HG02870 (cell line): ENCODE measurements around the gene FRAS1.

Experiments
- ATAC-seq: cut with Tn5 transposase; IDR thresholded peaks from one replicate; pipeline ENCODE4 v1.9.1; 2021; ENCODE audit warnings: mild to moderate bottlenecking, moderate library complexity; ENCODE audit not compliant: unreplicated experiment

The FRAS1 gene

DNA sequence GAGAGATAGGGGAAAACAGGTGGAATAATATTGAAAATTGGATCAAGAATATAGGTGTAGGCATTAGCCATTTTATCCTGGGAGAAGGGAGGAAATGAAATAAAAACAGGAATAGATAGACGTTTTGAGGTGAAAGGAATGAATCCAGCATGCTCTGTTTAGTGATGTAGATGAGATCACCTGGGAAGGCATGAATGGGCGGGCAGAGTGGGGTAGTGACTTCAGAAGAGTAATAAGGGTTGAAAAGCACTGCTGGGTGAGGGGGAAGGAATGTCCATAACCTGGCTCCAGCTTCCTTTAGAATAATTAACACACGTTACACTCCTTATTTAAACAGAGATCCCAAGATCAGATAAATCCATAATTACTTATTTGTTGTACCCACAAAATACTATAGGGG, 303.3 kb downstream of the FRAS1 start:
- no peak for ATAC-seq

GRCh38 chr4:78361621-78362120, 304.5 kb downstream of the FRAS1 start:
- no peak for ATAC-seq

DNA sequence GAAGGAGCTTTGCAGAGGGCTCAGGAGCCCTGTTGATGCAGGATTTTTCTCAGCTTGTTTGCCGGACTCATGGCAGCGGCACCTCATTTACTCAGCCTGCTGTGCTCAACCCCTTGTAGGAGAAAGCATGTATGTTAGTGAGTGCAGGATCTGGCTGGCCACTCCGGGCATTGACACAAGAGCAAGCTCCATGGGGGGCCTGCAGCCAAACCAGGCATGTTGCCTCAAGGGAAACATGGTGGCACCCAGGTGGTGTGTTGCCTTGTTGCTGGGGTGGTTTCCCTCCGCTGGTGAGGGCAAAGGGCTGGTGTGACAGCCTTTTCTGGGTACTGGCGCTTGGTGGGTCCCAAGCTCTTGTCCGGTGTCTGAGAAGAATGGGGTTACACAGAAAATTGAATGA, 305.2 kb downstream of the FRAS1 start:
- ATAC-seq = no peak

GRCh38 chr4:78363031-78363570, 306.0 kb downstream of the FRAS1 start:
- no peak for ATAC-seq

GRCh38 chr4:78369679-78370078, 312.6 kb downstream of the FRAS1 start:
- no peak for ATAC-seq

DNA sequence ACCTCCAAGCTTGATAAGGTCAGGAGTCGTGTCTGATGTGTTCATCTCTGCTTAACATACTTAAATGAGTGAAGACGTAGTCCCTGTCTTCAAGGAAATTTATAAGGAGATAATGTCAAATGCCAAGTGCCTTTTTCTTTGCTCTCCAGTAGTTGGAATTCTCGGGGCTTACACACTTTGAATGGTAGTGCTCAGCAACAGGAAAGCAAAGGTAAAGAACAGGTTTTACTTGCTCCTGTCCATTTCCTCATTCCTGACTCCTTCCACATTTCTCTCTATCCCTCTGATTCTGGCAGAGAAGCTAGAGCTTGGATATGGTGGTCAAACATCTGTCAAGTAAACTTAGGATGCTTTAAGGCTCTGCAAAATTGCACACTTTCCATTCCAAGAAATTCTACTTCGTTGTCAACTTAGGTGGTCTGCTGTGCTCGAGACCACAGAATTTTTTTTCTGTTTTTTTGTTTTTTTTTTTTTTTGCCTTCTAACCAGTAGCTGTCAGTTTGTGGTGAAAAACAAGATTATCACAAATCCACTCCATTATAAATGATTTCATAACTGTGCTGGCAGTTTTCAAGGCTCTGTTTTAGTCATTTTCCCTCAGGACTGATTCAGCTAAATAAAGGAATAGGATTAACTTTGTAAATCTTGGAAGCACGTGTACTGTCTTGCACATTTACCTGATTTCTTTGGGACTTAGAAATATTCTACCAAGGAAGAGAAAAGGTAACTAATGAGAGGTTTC, 313.7 kb downstream of the FRAS1 start:
- no peak for ATAC-seq

DNA sequence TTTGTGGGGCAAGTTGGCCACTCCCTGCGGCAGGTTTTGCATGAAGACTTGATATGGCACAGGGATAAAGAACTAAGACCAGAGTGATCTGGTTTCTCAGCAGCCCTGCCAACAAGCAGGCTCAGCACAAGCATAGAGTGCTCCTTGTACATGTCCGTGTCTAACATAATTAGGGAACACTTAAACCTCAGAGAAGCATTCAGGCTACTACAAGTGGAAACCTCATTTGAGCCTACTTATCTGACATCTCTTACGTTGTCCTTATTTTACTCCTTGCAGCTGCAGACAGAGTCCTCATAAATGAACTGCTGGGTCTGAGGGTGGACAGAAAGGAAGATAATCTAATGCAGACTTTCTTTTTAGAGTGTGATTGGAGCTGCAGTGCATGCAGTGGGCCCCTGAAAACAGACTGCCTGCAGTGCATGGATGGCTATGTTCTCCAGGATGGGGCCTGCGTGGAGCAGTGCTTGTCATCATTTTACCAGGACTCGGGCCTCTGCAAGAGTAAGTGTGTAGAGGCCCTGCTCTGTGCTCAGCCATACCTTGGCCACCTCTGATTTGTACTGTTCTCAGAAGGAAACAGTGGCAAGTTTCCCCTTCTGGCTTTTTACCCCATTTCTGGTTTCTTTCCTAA, 315.3 kb downstream of the FRAS1 start:
- no peak for ATAC-seq

DNA sequence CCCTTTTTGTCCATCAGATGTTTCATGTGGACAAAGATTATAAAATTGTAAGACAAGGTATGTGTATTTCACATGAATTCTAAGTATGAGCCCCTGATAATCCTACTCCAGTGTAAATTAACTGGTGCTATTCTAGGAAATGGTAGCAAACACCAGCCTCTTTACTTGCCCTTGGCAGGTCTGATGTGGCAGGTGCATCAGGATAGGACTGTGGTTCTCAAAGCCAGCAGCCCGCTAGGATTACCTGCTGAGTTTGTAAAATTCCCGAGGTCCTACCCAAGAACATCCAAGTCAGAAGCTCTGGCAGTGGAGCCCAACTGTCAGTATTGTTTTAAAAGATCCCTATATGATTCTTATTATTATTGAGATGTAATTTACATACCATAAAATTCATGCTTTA, 320.4 kb downstream of the FRAS1 start:
- ATAC-seq = no peak

GRCh38 chr4:78379040-78379439, 321.9 kb downstream of the FRAS1 start:
- no peak for ATAC-seq

DNA sequence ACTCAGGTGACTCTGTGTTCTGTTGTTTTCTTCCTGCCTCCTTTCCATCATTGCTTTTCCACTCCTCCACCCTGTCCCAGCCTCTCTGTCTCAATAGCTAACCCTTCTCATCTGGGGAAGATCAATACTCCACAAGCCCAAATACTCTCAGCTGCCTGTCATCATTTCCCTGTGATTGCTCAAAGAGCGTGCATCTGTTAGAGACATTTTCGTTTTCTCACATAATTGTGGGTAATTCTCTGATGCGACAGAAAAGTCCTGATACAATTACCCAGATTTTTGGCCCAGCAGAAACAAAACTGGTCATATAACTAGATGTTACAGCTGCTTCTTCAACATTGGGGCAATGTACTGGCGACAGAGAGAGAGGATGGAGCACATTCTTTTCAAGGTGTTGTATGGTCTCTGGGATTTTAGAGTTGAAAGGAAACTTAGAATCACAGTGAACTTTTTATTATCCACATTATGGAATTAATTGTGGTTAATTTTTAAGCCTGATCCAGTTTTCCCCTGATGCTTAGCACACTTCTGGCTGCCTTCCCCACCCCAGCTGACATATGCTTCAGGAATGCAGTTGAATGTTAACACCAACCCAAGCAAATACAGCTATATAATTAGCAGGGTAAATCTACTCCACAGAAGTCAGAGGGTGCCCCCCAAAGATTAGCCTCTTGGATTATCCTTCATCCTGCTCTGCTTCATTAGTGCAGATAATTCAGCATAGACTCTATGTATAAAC, 323.0 kb downstream of the FRAS1 start:
- no peak for ATAC-seq

DNA sequence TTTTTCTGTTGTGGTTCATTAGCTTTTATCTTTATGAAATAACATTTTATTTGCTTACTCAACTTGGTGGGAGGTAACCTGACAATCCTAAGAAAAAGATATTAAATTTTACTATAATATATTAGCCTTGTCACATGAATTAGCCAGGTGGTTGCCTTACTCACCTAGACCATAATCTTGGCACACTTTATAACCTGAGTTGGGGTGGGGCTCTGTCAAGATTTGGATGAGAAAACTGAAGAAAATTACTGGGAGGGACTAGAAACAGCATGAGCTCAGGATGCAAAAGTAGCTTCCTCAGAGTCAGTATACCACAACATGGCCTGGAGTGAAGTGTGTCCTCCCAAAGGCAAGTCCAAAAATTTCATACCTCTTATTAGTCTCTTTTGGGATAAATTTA, 329.6 kb downstream of the FRAS1 start:
- ATAC-seq = no peak

GRCh38 chr4:78395642-78396041, 338.5 kb downstream of the FRAS1 start:
- ATAC-seq = no peak

DNA sequence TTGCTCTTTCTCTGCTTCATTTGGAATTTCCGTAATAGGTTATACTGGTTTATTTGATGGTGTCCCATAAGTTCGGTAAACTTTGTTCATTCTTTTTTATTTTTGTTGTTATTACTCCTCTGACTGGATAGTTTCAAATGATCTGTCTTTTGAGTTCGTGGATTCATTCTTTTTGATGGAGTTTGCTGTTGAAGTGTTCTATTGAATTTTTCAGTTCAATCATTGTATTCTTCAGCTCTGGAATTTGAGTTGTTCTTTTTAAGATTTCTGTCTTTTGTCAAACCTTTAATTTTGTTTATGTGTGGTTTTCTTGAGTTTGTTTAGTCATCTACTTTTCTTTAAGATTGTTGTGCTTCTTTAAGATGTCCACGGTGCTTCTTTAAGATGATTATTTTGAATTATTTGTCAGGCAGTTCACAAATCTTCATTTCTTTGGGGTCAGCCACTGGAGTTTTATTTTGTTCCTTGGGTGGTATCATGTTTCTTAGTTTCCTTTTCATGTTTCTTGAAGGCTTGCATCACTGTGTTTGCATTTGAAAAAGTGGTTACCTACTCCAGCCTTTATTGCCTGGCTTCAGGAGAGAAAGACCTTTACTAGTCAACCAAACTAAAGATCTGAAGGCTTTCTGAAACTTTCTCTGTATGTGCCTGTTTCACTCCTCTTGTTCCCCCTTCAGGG, 339.6 kb downstream of the FRAS1 start:
- no peak for ATAC-seq

GRCh38 chr4:78397292-78397630, 340.1 kb downstream of the FRAS1 start:
- no peak for ATAC-seq

DNA sequence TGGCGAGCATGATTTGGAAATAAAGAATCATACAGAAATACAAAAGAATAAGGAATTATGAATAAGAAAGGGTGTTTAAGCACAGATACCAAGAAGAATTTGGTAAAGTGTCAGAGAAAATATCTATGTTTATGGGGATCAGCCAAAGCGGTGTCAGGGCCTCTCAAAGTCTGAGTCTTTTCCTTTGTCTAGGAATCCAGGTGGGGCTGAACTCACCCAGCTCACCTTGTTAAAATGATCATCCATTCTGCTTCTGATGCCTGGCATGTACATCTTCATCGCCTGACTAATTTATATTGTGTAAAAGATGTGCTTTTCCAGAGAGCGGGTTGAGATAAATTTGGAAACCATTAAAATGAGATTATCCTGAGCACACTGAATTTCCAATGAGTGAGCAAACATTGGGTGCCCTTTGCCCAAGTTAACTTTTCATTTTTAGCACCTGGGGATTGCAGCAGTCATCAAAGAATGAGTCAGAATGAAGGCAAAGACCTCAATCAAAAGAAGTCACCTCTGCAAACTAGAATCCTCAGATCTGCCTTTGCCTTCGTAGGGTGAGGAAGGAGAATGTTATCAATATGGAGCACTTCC, 352.6 kb downstream of the FRAS1 start:
- ATAC-seq = no peak

- ATAC-seq = no peak
Observed at GRCh38 chr4:78410225-78410624, 353.1 kb downstream of the FRAS1 start.

- ATAC-seq = no peak
Observed at GRCh38 chr4:78410676-78411075, 353.6 kb downstream of the FRAS1 start.

DNA sequence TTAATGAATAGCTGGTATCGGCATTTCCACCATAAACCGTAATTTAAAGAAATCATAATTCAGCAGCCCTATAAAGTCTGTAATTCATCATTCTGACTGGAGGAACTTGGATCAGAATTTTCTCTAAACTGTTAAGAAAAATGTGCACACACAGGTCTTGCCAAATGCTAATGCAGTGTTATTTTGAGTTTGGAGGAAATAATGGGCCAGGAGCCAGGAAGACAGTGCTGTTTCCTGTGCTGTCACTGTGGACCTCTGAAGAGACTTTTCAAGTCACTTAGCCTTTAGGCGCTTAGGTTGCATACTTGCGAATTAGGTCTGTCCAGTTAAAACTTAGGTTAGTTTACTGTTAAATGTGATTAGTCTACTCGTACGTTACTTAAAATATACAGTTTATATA, 357.0 kb downstream of the FRAS1 start:
- ATAC-seq = no peak

DNA sequence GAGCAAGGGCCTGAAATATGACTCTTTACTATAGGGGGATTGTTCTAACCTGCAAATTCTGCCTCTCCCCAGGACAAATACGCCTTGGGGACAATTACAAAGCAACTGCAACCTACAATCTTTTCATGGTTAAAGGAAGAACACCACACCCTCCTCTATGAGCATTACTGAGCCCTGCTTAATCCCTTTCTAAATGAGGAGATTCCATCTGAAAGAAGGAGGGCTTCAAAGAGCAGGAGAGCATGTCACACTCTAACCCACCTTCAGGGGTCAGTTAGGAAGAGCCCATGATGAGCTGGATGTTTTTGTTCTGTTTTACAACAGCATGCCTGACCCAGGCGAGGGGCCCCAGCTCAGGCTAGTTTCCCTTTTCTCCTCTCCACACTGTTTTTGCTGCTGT, 360.5 kb downstream of the FRAS1 start:
- no peak for ATAC-seq

GRCh38 chr4:78418406-78418805, 361.3 kb downstream of the FRAS1 start:
- no peak for ATAC-seq

DNA sequence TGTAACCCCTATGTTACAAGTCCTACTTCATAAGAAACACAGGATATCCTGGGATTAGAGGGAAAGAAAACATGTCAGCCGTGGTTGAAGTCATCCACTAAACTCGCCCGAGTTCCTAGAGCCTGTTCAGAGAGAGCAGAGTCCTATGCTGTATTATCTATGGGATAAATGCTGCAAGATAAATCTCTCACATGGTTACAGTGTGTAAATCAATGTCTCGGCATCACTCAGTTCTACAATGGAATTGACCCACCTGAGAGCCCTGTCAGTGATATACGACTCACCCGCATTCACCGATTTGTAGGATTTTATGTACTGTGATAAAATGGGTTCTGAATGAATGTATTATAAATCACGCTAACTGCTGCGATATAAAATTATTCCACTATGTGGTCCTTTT, 366.7 kb downstream of the FRAS1 start:
- no peak for ATAC-seq
